ENCODE results near the gene DNAJC16.
"Not testable (repeated sequence)": the region's sequence is repeated elsewhere in the genome, so short reads cannot be mapped to it uniquely, and the experiment has no call there.

DNAJC16 gene

GRCh38 chr1:15526490-15527339 is at the start of gene DNAJC16:
Gene DNAJC16, plus strand, starts transcription at chr1:15526848. Its CDS starts 2,258 bp downstream, at chr1:15529106.
- Mint-ChIP-seq H3K4me1 (peaks cover 46% of the 10 kb centered on the region), H3K27ac (peak within 1 kb of the TSS; percentile 99), H3K9me3 (no peaks in the 10 kb centered on the region), H3K4me3 (peak within 1 kb of the TSS; percentile 77), H3K36me3 (peaks cover 22% of the 10 kb centered on the region)
- ATAC-seq (peak; percentile 80), DNase-seq (ENCODE audit: low spot score in 2 of 2) (peak; percentile 86 to 98)

GRCh38 chr1:15476927-15477326 is 49.7 kb upstream of the DNAJC16 start:
- no peak overlapping the region for H3K4me3 Mint-ChIP-seq
- H3K9me3 Mint-ChIP-seq: no peaks in the 10 kb centered on the region
- H3K4me1 Mint-ChIP-seq: no peaks in the 10 kb centered on the region
- no peaks in the 10 kb centered on the region for H3K36me3 Mint-ChIP-seq
- no peak overlapping the region for H3K27ac Mint-ChIP-seq
- ATAC-seq: no peak
- no peak for DNase-seq (ENCODE audit: low spot score in 2 of 2)

- no peak overlapping the region for H3K4me3 Mint-ChIP-seq
- H3K9me3 Mint-ChIP-seq: no peaks in the 10 kb centered on the region
- no peak for ATAC-seq
- DNase-seq (ENCODE audit: low spot score in 2 of 2): no peak
- no peak overlapping the region for H3K27ac Mint-ChIP-seq
- no peaks in the 10 kb centered on the region for H3K36me3 Mint-ChIP-seq
- no peaks in the 10 kb centered on the region for H3K4me1 Mint-ChIP-seq
Observed at GRCh38 chr1:15477646-15478212, 48.9 kb upstream of the DNAJC16 start.

- H3K4me3 Mint-ChIP-seq: no peak overlapping the region
- no peak overlapping the region for H3K27ac Mint-ChIP-seq
- no peak for ATAC-seq
- no peak for DNase-seq (ENCODE audit: low spot score in 2 of 2)
- no peaks in the 10 kb centered on the region for H3K36me3 Mint-ChIP-seq
- H3K4me1 Mint-ChIP-seq: no peaks in the 10 kb centered on the region
- H3K9me3 Mint-ChIP-seq: no peaks in the 10 kb centered on the region
Observed at GRCh38 chr1:15479654-15480347, 46.8 kb upstream of the DNAJC16 start.

GRCh38 chr1:15482455-15482854 is 44.2 kb upstream of the DNAJC16 start:
- not testable (repeated sequence) for ATAC-seq; H3K36me3 Mint-ChIP-seq; H3K4me1 Mint-ChIP-seq; H3K9me3 Mint-ChIP-seq; DNase-seq (ENCODE audit: low spot score in 2 of 2); H3K4me3 Mint-ChIP-seq; H3K27ac Mint-ChIP-seq

GRCh38 chr1:15482983-15483543 is 43.6 kb upstream of the DNAJC16 start:
- H3K36me3 Mint-ChIP-seq; DNase-seq (ENCODE audit: low spot score in 2 of 2); H3K4me3 Mint-ChIP-seq; H3K9me3 Mint-ChIP-seq; H3K27ac Mint-ChIP-seq; ATAC-seq; H3K4me1 Mint-ChIP-seq: not testable (repeated sequence)

GRCh38 chr1:15483971-15484370 is 42.7 kb upstream of the DNAJC16 start:
- Mint-ChIP-seq H3K9me3 (no peaks in the 10 kb centered on the region), H3K4me1 (no peaks in the 10 kb centered on the region), H3K36me3 (peaks cover 5% of the 10 kb centered on the region), H3K4me3 (no peak overlapping the region), H3K27ac (no peak overlapping the region)
- DNase-seq (ENCODE audit: low spot score in 2 of 2) (no peak), ATAC-seq (no peak)

GRCh38 chr1:15484443-15484842 is 42.2 kb upstream of the DNAJC16 start:
- H3K36me3 Mint-ChIP-seq; H3K27ac Mint-ChIP-seq; DNase-seq (ENCODE audit: low spot score in 2 of 2); H3K4me1 Mint-ChIP-seq; ATAC-seq; H3K4me3 Mint-ChIP-seq; H3K9me3 Mint-ChIP-seq: not testable (repeated sequence)

- no peak for DNase-seq (ENCODE audit: low spot score in 2 of 2)
- ATAC-seq: no peak
- peaks cover 5% of the 10 kb centered on the region for H3K36me3 Mint-ChIP-seq
- no peak overlapping the region for H3K4me3 Mint-ChIP-seq
- H3K4me1 Mint-ChIP-seq: no peaks in the 10 kb centered on the region
- no peak overlapping the region for H3K27ac Mint-ChIP-seq
- no peaks in the 10 kb centered on the region for H3K9me3 Mint-ChIP-seq
Observed at GRCh38 chr1:15485636-15486035, 41.0 kb upstream of the DNAJC16 start.

GRCh38 chr1:15486844-15487610 is 39.6 kb upstream of the DNAJC16 start:
- peaks cover 10% of the 10 kb centered on the region for H3K36me3 Mint-ChIP-seq
- not testable (repeated sequence) for H3K4me3 Mint-ChIP-seq; ATAC-seq; DNase-seq (ENCODE audit: low spot score in 2 of 2); H3K27ac Mint-ChIP-seq; H3K9me3 Mint-ChIP-seq; H3K4me1 Mint-ChIP-seq

- DNase-seq (ENCODE audit: low spot score in 2 of 2): no peak
- H3K36me3 Mint-ChIP-seq: peaks cover 21% of the 10 kb centered on the region
- no peak overlapping the region for H3K4me3 Mint-ChIP-seq
- no peak for ATAC-seq
- H3K9me3 Mint-ChIP-seq: no peaks in the 10 kb centered on the region
- H3K27ac Mint-ChIP-seq: no peak overlapping the region
- H3K4me1 Mint-ChIP-seq: no peaks in the 10 kb centered on the region
Observed at GRCh38 chr1:15488371-15488770, 38.3 kb upstream of the DNAJC16 start.

- no peaks in the 10 kb centered on the region for H3K9me3 Mint-ChIP-seq
- H3K4me1 Mint-ChIP-seq: no peaks in the 10 kb centered on the region
- no peak overlapping the region for H3K4me3 Mint-ChIP-seq
- no peak for DNase-seq (ENCODE audit: low spot score in 2 of 2)
- ATAC-seq: no peak
- H3K27ac Mint-ChIP-seq: no peak overlapping the region
- H3K36me3 Mint-ChIP-seq: peaks cover 29% of the 10 kb centered on the region
Observed at GRCh38 chr1:15489052-15489736, 37.5 kb upstream of the DNAJC16 start.

GRCh38 chr1:15491010-15491409 is 35.6 kb upstream of the DNAJC16 start:
- H3K36me3 Mint-ChIP-seq: peaks cover 42% of the 10 kb centered on the region
- H3K9me3 Mint-ChIP-seq; H3K4me3 Mint-ChIP-seq; DNase-seq (ENCODE audit: low spot score in 2 of 2); H3K4me1 Mint-ChIP-seq; H3K27ac Mint-ChIP-seq: not testable (repeated sequence)
- ATAC-seq: peak; percentile 82

- H3K36me3 Mint-ChIP-seq: peaks cover 49% of the 10 kb centered on the region
- no peak overlapping the region for H3K4me3 Mint-ChIP-seq
- no peaks in the 10 kb centered on the region for H3K4me1 Mint-ChIP-seq
- ATAC-seq (no peak), DNase-seq (ENCODE audit: low spot score in 2 of 2) (no peak)
- no peaks in the 10 kb centered on the region for H3K9me3 Mint-ChIP-seq
- H3K27ac Mint-ChIP-seq: no peak overlapping the region
Observed at GRCh38 chr1:15492596-15492995, 34.1 kb upstream of the DNAJC16 start.
